GM21723 (cell line): ENCODE data around the gene ADORA1.

Experiments used
- ATAC-seq: cut with Tn5 transposase; IDR thresholded peaks from one replicate; pipeline ENCODE4 v1.9.1; 2021; ENCODE audit warnings: mild to moderate bottlenecking, moderate library complexity; ENCODE audit not compliant: unreplicated experiment

Gene ADORA1

GRCh38 chr1:203127666-203128430 lies at the start of gene ADORA1:
TSS of gene ADORA1 (plus strand) at chr1:203127726. CDS start at chr1:203128842, 1,116 bp downstream.
- no peak for ATAC-seq

- ATAC-seq = no peak
Measured at GRCh38 chr1:203077956-203078355, 49.6 kb upstream of the ADORA1 start.

GRCh38 chr1:203078478-203078877 lies 49.0 kb upstream of the ADORA1 start:
- ATAC-seq = no peak

DNA sequence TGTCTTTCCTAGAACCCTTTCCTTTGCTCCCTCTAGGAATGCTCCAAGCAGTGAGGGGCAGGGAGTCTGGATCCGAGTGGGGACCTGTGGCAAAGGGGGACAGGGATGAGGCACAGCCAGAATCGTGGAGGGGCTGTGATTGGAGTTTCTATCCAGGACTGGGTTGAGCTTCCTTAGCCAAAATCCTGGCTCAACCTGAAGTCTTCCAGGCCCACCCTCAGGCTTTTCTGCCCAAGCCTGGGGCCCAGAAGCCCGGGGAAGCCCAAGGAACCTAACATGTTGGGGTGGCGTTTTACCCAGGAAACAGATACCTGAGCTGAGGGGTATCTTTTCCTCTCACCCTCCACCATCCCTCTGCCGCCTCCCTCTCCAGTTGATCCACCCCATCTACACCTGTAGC lies 47.1 kb upstream of the ADORA1 start:
- ATAC-seq = no peak

DNA sequence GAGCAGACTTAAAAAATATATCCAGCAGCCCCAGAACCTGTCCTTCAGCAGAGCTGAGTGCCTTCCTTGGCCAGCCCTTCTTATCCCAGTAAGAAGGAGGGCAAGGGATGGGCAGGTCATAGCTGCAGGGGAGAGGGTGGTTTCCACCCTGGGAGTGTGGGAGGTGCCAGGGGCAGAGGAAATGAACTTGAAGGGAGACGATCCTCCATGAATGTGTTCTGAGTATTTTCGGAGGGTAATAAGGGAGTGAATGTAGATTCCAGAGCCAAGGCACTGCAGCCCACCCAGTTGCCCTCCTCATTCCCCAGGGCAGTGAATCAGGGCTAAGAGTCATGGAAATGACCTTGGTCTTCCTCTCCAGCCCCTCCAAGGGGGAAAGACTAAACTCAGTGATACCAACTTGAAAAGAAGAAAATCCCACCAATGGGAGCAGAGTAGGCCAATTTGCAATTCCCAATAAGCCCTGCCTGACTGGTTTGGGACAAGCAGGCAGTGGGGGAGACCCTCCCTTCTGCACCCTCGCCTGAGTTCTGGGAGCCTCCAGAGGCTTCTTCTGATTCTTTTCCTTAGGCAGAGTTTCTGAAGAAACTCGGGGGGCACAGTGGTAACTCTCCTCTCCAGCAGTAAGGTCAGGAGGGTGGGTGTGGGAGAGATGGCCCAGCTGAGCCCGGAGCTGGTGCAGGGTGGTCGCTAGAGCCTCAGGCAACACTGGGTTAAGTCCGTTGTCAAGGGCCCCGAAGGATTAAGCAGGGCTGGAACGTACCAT lies 45.9 kb upstream of the ADORA1 start:
- no peak for ATAC-seq

- no peak for ATAC-seq
Measured at GRCh38 chr1:203082231-203082505, 45.4 kb upstream of the ADORA1 start.

DNA sequence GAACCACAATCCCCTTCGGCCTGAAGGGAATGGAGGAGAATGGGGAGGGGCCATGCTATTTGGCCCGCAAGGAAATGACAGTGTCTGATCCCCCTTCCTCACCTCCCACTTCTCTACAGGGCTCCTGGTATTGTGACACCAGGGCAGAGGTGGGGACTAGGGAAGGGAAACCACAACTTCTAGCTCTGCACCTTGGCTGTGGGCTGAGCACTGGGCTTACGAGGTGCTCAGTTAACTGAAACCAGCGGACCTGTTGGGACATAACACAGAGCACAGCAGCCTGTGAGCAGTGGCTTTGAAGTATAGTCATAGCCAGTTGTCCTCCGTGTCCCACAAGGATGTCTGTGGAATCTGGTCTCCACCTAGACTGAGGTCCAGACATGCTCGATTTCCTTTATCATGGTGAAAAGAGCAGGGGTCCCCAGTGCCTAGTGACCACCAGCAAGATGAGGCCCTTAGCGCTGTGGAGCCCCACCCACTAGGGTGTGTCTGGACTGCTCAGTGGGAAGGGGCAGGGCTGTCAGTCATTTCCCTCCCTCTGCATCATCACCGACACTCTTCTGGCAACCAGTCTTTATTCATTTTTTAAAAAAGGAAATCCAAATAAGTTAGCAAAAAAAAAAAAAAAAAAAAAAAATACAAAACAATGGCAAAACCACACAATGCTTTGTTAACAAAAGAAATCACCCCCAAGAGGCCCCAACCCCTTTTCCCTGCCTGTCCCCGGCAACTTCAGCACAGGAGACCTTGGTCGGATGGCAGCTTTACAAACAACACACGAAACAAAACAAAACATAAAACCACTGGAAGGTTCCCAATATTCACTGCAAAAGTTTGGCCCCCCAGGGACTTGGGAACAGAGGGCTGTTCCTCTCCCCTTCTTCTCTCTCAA lies 44.7 kb upstream of the ADORA1 start:
- no peak for ATAC-seq

- no peak for ATAC-seq
Measured at GRCh38 chr1:203083463-203083921, 44.0 kb upstream of the ADORA1 start.

- ATAC-seq = no peak
Measured at GRCh38 chr1:203084588-203085527, 42.7 kb upstream of the ADORA1 start.

DNA sequence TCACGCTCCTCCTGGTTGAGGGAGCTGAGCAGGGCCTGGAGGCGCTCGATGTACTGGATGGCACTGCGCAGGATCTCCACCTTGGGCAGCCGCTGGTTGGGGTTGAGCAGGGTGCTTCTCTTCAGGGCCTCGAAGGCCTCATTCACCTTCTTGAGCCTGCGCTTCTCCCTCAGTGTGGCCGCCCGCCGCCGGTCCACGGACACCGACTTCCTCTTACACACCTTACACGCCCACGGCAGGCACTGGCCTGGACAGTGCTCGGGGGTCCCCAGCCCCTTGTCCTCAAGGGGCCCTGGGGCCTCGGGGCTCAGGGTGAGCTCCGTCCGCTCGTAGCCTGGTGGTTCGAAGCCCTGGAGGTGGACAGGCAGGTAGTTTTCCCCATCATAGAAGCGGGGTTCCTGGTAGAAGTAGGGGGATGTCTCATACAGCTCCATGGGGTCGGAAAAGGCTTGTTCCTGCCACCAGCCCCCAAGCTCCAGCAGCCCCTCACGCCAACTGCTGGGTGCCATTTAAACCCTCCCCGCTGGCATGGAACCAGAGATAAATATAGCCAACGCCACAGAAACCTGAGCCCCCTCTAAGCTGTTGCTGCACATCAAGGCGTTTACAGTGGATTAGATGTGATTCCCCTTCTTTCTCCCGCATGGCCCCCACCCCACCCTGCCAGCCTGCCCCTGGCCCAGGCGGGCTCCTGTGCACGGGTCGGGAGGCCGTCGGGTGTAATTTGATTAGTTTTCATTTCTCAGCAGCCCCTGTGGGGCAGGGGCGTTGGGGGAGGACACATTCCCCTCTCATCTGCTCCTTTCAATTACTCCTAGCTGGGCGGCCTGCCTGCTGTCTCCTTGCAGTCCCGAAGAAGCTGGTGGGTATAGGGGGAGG lies 41.8 kb upstream of the ADORA1 start, which contains the start of gene MYOG:
Gene MYOG, minus strand, starts transcription at position 485 of the 879 bp plus-strand sequence. Its CDS starts 51 bp downstream, at position 434.
- ATAC-seq = no peak

GRCh38 chr1:203086992-203087763 lies 40.3 kb upstream of the ADORA1 start:
- ATAC-seq = no peak

GRCh38 chr1:203088441-203088840 lies 39.1 kb upstream of the ADORA1 start:
- ATAC-seq = no peak

- ATAC-seq = no peak
Measured at GRCh38 chr1:203089001-203089650, 38.4 kb upstream of the ADORA1 start.

- ATAC-seq = no peak
Measured at GRCh38 chr1:203089651-203090045, 37.9 kb upstream of the ADORA1 start.

DNA sequence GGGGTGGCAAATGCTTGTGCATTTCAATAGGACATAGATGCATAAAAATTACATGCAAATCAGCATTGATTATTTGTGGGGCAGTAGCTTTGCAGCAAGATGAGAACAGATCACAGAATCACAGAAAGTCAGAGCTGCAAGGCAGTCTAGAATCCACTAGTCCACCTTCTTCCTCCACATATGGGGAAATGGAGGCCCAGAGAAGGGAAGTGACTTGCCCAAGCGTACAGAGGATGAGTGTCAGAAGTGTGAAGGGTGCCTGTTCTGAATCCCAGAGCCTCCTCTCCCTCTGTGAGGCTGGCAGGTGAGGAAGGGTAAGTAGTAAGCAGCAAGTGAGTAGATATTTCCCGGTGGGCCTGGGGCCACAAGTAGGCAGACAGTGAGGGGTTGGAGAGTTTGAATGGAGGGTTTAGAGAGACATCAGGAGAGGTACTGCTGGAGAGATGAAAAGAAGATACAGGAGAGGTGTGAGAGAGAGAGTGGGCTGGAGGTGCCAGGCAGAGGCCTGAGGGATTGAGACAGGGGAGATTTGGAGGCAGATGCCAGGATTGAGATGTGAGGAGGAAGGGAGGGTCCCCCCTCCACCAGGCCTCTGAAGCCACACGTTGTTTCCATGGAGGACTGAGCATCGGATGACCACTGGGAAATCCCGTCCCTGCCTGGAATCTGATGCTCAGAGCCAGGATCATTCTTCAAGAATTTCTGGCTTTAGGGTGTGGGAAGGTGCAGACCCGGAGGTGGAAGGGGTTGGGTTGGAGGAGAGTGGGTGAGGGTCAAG lies 36.9 kb upstream of the ADORA1 start:
- ATAC-seq = no peak

DNA sequence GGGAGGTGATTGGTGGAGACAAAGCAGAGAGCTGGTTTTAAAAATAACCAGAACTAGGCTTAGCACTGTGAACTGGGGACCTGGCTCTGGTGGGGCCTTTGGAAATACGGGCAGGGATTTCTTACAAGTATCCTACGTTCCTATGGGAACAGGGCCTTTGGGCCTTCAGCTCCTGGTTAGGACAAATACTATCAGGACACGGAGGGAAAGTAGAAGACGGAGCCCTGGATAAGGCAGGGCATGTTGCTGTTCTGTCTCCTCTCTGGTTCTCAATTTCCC lies 36.4 kb upstream of the ADORA1 start:
- no peak for ATAC-seq

DNA sequence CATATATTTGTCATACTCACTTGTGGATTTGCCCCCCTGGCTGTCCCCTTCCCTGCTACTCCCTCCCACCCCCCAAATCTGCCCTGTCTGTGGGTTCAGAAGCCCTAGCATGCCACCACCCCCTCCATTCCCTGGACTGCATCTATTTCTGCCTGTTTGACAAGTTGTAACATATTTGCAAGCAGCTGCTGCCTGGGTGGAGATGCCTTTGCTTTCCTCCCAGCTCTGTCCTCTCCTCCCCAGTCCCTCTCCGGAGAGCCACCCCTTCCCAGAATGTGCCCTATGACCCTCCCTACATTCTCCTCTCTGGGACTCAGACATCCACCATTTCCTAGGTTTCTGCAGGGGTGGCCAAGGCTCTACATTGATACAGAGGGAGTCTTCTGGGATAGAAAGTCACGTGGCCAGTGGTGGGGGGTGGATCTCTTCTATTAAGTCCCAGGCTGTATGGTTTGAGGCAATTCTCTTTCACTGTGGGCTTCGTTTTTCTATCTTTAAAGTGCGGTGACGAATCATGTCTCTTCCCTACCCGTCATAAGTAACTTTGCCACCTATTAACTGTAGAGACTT lies 35.7 kb upstream of the ADORA1 start:
- ATAC-seq = no peak
